ENCODE data around the gene WDR20. TPM values are rescaled to one million over a fixed set of nuclear protein-coding genes. Genes with fewer than 3 reads are reported as not detected.
"Not testable (repeated sequence)": the region's sequence is repeated elsewhere in the genome, so short reads cannot be mapped to it uniquely, and the experiment has no call there.

The WDR20 gene
- total and polyA plus RNA-seq, 2 of the 8 experiments (the other 6 are each of a cell fraction or from before 2014, with no cell fraction given), result 11.2 to 26.7 TPM

GRCh38 chr14:102239231-102239630, 99.5 kb downstream of the WDR20 start (continued):
- TF ChIP-seq CEBPB (IDR thresholded peaks at IDR 0.05; ENCODE audit: low read depth, low read length) (no peak), SUZ12 (IDR thresholded peaks at IDR 0.05; ENCODE audit: low read length) (no peak)

- H3K4ac ChIP-seq (replicated peaks; ENCODE audit: insufficient read length, low read depth, low read length); H4K5ac ChIP-seq (ENCODE audit: insufficient read length, low read depth, low read length); H3K27me3 ChIP-seq (replicated peaks in 1 of 4; ENCODE audit: control insufficient read depth in 3 of 4, extremely low read depth in 1 of 4, insufficient read depth in 3 of 4, low read length in 3 of 4); H3K14ac ChIP-seq (ENCODE audit: insufficient read length); H3K23me2 ChIP-seq (ENCODE audit: low read depth, low read length); H2BK20ac ChIP-seq (ENCODE audit: low read length); H3K36me3 ChIP-seq (ENCODE audit: control insufficient read depth in 2 of 4, insufficient read depth in 4 of 4, low read length in 3 of 4); FAIRE-seq; H4K91ac ChIP-seq (replicated peaks; ENCODE audit: insufficient read length, low read length); H4K8ac ChIP-seq (ENCODE audit: extremely low read depth, insufficient read depth, low read length); H3K56ac ChIP-seq (replicated peaks; ENCODE audit: insufficient read length, low read depth, low read length); H2AFZ ChIP-seq (ENCODE audit: low read length); H3K4me3 ChIP-seq (ENCODE audit: extremely low read depth in 1 of 4, insufficient read depth in 2 of 4, low read depth in 3 of 4, low read length in 4 of 4); H2BK120ac ChIP-seq (replicated peaks; ENCODE audit: low read depth, low read length); H2BK15ac ChIP-seq (ENCODE audit: low read length); H3K23ac ChIP-seq (ENCODE audit: insufficient read length); H3K79me2 ChIP-seq (ENCODE audit: control insufficient read depth in 1 of 2, insufficient read depth in 2 of 2, low read length in 2 of 2); H3K4me1 ChIP-seq (replicated peaks in 1 of 4; ENCODE audit: control insufficient read depth in 3 of 4, insufficient read depth in 4 of 4, low read length in 3 of 4); H4K20me1 ChIP-seq (replicated peaks in 1 of 2; ENCODE audit: control insufficient read depth in 1 of 2, insufficient read depth in 2 of 2, low read length in 2 of 2); CTCF ChIA-PET (ENCODE audit: partially characterized antibody); POLR2A ChIA-PET (ENCODE audit: partially characterized antibody); H3K9ac ChIP-seq (replicated peaks in 1 of 4; ENCODE audit: extremely low read depth in 1 of 4, low read depth in 3 of 4, low read length in 3 of 4); H3K27ac ChIP-seq (ENCODE audit: low read depth, low read length); H3K9me3 ChIP-seq (ENCODE audit: insufficient read depth in 2 of 2, low read depth in 1 of 2, low read length in 1 of 2); H2AK5ac ChIP-seq (ENCODE audit: low read depth, low read length); DNase-seq (ENCODE audit: low read depth in 1 of 2, low spot score in 2 of 2); H2BK5ac ChIP-seq (ENCODE audit: low read depth, low read length); H3K79me1 ChIP-seq (ENCODE audit: low read depth, low read length); H3K4me2 ChIP-seq (ENCODE audit: insufficient read depth in 1 of 2, low read depth in 2 of 2, low read length in 2 of 2); H2BK12ac ChIP-seq (ENCODE audit: low read depth, low read length); H3K18ac ChIP-seq (ENCODE audit: extremely low read depth, low read length): not testable (repeated sequence)
- 87% methylated on average over 5 of the region's 5 CpGs; no CpG with 5 or more reads in 1 of the 2 experiments for WGBS, 2 experiments (ENCODE audit: extremely low coverage in 1 of 2, insufficient coverage in 1 of 2, insufficient read length in 1 of 2, insufficient replicate concordance in 2 of 2, low coverage in 1 of 2, low lambda C conversion rate in 2 of 2, missing lambda C conversion rate in 1 of 2)
Observed at GRCh38 chr14:102240481-102240880, 100.8 kb downstream of the WDR20 start.
